Mucosa of descending colon (tissue), 3 donors: Measurements from ENCODE around the gene KLK5. TPM values are rescaled to one million over a fixed set of nuclear protein-coding genes. Genes with fewer than 3 reads are reported as not detected.
"Not testable (repeated sequence)": the region's sequence is repeated elsewhere in the genome, so short reads cannot be mapped to it uniquely, and the experiment has no call there.

Experiments
- ATAC-seq: fragments of 200-7000 bp; cut with Tn5 transposase; one replicate; pipeline ENCODE4 v1.9.1; 2020; ENCODE audit warnings: mild to moderate bottlenecking, moderate library complexity
- DNase-seq, 3 donors: peaks; one replicate each; pipeline ENCODE4 v3.0.0-alpha.2; 2020
- H3K36me3 ChIP-seq: fragments of 200-600 bp; one replicate; pipeline ENCODE4 v1.8.0; 2021; ENCODE audit warnings: low read depth, mild to moderate bottlenecking
- H3K4me1 ChIP-seq: fragments of 200-600 bp; one replicate; pipeline ENCODE4 v1.8.0; 2021; ENCODE audit warnings: low read depth, mild to moderate bottlenecking
- H3K4me3 ChIP-seq: fragments of 200-600 bp; one replicate; pipeline ENCODE4 v1.8.0; 2021; ENCODE audit warnings: mild to moderate bottlenecking
- H3K9me3 ChIP-seq: fragments of 200-600 bp; one replicate; pipeline ENCODE4 v1.8.0; 2021; ENCODE audit warnings: mild to moderate bottlenecking
- CTCF ChIP-seq: fragments of 200-600 bp; IDR thresholded peaks from one replicate; pipeline ENCODE4 v1.8.0; 2022; ENCODE audit warnings: antibody characterized with exemption, mild to moderate bottlenecking
- intact Hi-C, 2 donors: fragments of 100-400 bp; cut with DNase I in 1 of 2; cut with micrococcal nuclease in 1 of 2; formaldehyde crosslinking; loops; one replicate each; pipeline versions ENCODE4 v1.11.0 to v1.11.1; 2022; cut with DNase I, micrococcal nuclease
- total RNA-seq, 3 donors: library from RNA; stranded (reverse); fragmentation: NEBNext Ultra II Directional in 2 of 3; extraction: Animal tissue kit (Norgen Biotek cat#: 25700) in 2 of 3; gene quantifications; one replicate each; pipeline versions ENCODE4 v1.2.1 to v1.2.4, GENCODE V29; 2021 to 2023
- donor health status: DM: no; HTN: no; CAD: no; lungs with moderate emphysema.
- donor health status: DM: no; HTN: no; CAD: no.
- donor health status: DM: no; HTN: yes; CAD: no.

Gene KLK5
- total RNA-seq, 3 donors from 2014 or later, result not detected

- no peak for DNase-seq
- Histone ChIP-seq H3K4me3 (no peak overlapping the region), H3K4me1 (no peaks in the 10 kb centered on the region), H3K36me3 (no peaks in the 10 kb centered on the region), H3K9me3 (no peaks in the 10 kb centered on the region)
- intact Hi-C loops, result no loop called here
- no peak for TF ChIP-seq CTCF
- ATAC-seq, result no peak
Observed at GRCh38 chr19:50998061-50998460, 45.2 kb upstream of the KLK5 start.

DNA sequence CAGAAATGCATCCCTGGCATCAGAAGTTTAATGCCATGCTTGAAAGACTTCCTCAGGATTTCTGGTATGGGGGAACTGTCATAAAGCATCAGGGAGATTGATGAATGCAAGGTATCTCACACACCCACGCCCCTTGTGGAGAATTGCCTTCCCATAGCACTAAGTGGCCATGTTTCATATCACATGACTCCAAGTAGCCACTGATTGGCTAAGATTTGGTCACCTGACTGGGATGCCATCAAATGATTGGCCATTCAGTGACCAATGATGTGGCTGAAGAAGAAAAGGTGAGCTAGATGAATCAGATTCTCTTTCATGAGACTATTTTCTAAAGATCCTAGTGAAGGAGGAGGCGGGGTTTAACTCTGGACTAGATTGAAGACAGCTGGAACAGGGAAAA, 41.3 kb upstream of the KLK5 start:
- ATAC-seq, result no peak

GRCh38 chr19:50992666-50993035, 39.8 kb upstream of the KLK5 start:
- no peak for TF ChIP-seq CTCF
- Histone ChIP-seq H3K36me3 (no peaks in the 10 kb centered on the region), H3K4me1 (no peaks in the 10 kb centered on the region), H3K4me3 (no peak overlapping the region), H3K9me3 (no peaks in the 10 kb centered on the region)
- DNase-seq, result no peak
- ATAC-seq, result no peak
- intact Hi-C loops, result no loop called here

More for the DNA sequence above, 41.3 kb upstream of the KLK5 start:
- H3K9me3 ChIP-seq, result no peaks in the 10 kb centered on the region
- no peak for TF ChIP-seq CTCF
- H3K4me1 ChIP-seq, result no peaks in the 10 kb centered on the region
- intact Hi-C loops, result no loop called here
- DNase-seq, result no peak
- H3K36me3 ChIP-seq, result no peaks in the 10 kb centered on the region
- H3K4me3 ChIP-seq, result no peak overlapping the region

GRCh38 chr19:50984416-50984815, 31.6 kb upstream of the KLK5 start:
- H3K4me1 ChIP-seq, H3K9me3 ChIP-seq, intact Hi-C loops: not testable (repeated sequence)

DNA sequence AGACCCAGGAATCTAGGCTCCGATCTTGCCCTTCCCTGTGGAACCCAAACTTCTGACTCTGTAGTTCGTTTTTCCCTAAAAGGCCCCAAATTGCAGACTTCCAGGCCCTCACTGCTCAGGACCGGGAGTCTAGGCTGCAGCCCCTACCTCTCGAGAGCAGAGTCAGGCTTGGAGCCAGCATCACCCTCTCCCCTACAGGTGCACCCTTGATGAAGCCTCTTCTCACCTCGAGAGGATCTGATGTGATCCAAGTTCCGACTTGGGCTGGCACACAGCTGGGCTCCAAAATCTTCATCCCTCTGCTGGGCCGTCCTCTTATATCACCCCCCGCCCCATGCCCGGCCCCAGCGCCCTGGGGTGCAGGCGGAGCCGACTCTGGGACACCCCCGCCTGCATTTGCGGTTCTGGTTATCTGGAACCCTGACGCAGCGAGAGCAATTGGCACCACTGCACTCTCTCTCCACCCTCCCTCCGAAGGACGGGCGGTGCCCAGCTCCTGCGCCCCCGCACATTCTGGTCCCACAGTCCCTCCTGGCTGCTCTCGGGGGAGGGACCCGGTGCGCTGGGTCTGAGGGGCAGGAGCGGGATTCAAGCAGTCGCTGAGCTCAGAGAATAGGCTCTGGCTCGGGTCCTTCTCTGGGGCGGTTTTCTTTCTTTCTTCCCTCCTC, 30.9 kb upstream of the KLK5 start, which contains the start of gene KLK7:
Gene KLK7 (minus strand): TSS at position 293 of the 668 bp plus-strand sequence. CDS start 1,518 bp downstream, outside the sequence.
- no peak for ATAC-seq
- Histone ChIP-seq H3K4me1 (no peaks in the 10 kb centered on the region), H3K9me3 (no peaks in the 10 kb centered on the region), H3K4me3 (no peak within 1 kb of the TSS), H3K36me3 (no peaks in the 10 kb centered on the region)
- intact Hi-C loops, result no loop called here
- no peak for TF ChIP-seq CTCF
- DNase-seq, result no peak

More at GRCh38 chr19:50984416-50984815, 31.6 kb upstream of the KLK5 start:
- DNase-seq, ATAC-seq, H3K36me3 ChIP-seq, H3K4me3 ChIP-seq: not testable (repeated sequence)

DNA sequence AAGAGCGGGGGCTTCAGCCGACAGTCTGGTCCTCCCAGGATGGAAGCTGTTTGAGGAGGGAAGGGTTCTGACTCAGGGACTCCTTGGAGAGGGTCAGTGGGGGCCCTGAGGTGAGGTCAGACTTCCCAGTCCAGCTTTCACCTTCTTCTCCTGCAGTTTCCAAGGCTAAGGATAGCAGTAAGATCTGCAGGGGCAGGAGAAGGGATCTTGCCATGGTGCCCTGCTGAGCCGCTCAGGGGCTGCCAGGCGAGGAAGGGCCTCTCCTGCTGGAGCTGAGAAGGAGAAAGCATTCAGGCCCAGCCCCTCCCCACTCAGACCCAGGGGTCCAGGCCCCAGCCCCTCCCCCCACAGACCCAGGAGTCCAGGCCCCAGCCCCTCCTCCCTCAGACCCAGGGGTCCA, 29.3 kb upstream of the KLK5 start:
- Histone ChIP-seq H3K4me1 (no peaks in the 10 kb centered on the region), H3K4me3 (no peak overlapping the region), H3K36me3 (no peaks in the 10 kb centered on the region), H3K9me3 (no peaks in the 10 kb centered on the region)
- intact Hi-C loops, result no loop called here
- TF ChIP-seq CTCF, result no peak
- no peak for DNase-seq
- ATAC-seq, result no peak
